ENCODE measurements around the gene ZHX3.

GRCh38 chr20:41225091-41225490, 92.4 kb downstream of the ZHX3 start:
- TF ChIP-seq CTCF (IDR thresholded peaks at IDR 0.05) (no peak), POLR2A (IDR thresholded peaks at IDR 0.05) (no peak)

Measured in right lobe of liver (tissue), 4 donors.